Cerebellar nuclear complex (tissue), 1 donor: Measurements from ENCODE around the gene ELP4.
"Not testable (repeated sequence)": the region's sequence is repeated elsewhere in the genome, so short reads cannot be mapped to it uniquely, and the experiment has no call there.

Experiments used
- DNase-seq, 2 experiments: peaks; one replicate each; lab custom pipeline; 2025; lab: John Stamatoyannopoulos, UW

Gene ELP4

GRCh38 chr11:31702966-31703365, 193.4 kb downstream of the ELP4 start:
- DNase-seq, result no peak

GRCh38 chr11:31706357-31706756, 196.8 kb downstream of the ELP4 start:
- DNase-seq, result no peak

- DNase-seq, result no peak
Observed at GRCh38 chr11:31711137-31711536, 201.6 kb downstream of the ELP4 start.

- no peak for DNase-seq
Observed at GRCh38 chr11:31712851-31713250, 203.3 kb downstream of the ELP4 start.

- DNase-seq, result no peak
Observed at GRCh38 chr11:31714840-31715239, 205.3 kb downstream of the ELP4 start.

GRCh38 chr11:31720225-31720624, 210.7 kb downstream of the ELP4 start:
- DNase-seq, result no peak

- peak in 1 of 2 experiments; percentile 75 for DNase-seq
Observed at GRCh38 chr11:31720671-31721365, 211.3 kb downstream of the ELP4 start.

GRCh38 chr11:31722754-31723153, 213.2 kb downstream of the ELP4 start:
- DNase-seq, result no peak

- DNase-seq, result no peak
Observed at GRCh38 chr11:31725176-31725575, 215.6 kb downstream of the ELP4 start.

GRCh38 chr11:31728432-31728831, 218.9 kb downstream of the ELP4 start:
- no peak for DNase-seq

GRCh38 chr11:31740131-31740530, 230.6 kb downstream of the ELP4 start:
- DNase-seq, result no peak

GRCh38 chr11:31740731-31741368, 231.3 kb downstream of the ELP4 start:
- not testable (repeated sequence) for DNase-seq

- DNase-seq, result no peak
Observed at GRCh38 chr11:31747581-31747980, 238.0 kb downstream of the ELP4 start.

GRCh38 chr11:31757260-31757835, 247.8 kb downstream of the ELP4 start:
- DNase-seq, result peak; percentile 52 to 83

- peak; percentile 89 for DNase-seq
Observed at GRCh38 chr11:31761636-31762035, 252.1 kb downstream of the ELP4 start.

- peak in 1 of 2 experiments; percentile 30 for DNase-seq
Observed at GRCh38 chr11:31763296-31763695, 253.7 kb downstream of the ELP4 start.

GRCh38 chr11:31764261-31764660, 254.7 kb downstream of the ELP4 start:
- peak in 1 of 2 experiments; percentile 70 for DNase-seq

- peak in 1 of 2 experiments; percentile 19 for DNase-seq
Observed at GRCh38 chr11:31764766-31765165, 255.2 kb downstream of the ELP4 start.

- no peak for DNase-seq
Observed at GRCh38 chr11:31767066-31767465, 257.5 kb downstream of the ELP4 start.

- no peak for DNase-seq
Observed at GRCh38 chr11:31767685-31768084, 258.1 kb downstream of the ELP4 start.

- peak in 1 of 2 experiments; percentile 64 for DNase-seq
Observed at GRCh38 chr11:31768749-31769640, 259.4 kb downstream of the ELP4 start.
